K562 (cell line): Measurements from ENCODE around the gene ST7. TPM values are rescaled to one million over a fixed set of nuclear protein-coding genes. Genes with fewer than 3 reads are reported as not detected.
A peak's percentile ranks its signal among the peaks of the same experiment; 100 is the strongest.

Source experiments
- CEBPG ChIP-seq, 3 experiments: fragments of 200-800 bp in 1 of 3; sonication (Bioruptor generic) in 1 of 3; sonication (generic) in 1 of 3; formaldehyde crosslinking in 1 of 3; IDR thresholded peaks in 2 of 3; conservative IDR thresholded peaks in 1 of 3; 2 replicates each; pipeline versions ENCODE4 v1.6.1 to v1.8.0; 2016 to 2022; ENCODE audit warnings: missing compliant biosample characterization in 2 of 3, missing genetic modification characterization in 2 of 3, mild to moderate bottlenecking in 1 of 3, missing genetic modification reagents in 1 of 3
- EHMT2 ChIP-seq: fragments of 450-650 bp; IDR thresholded peaks from 2 replicates; pipeline ENCODE4 v1.6.1; 2018; ENCODE audit warnings: antibody characterized with exemption
- FOXO4 ChIP-seq: fragments of 450-650 bp; formaldehyde crosslinking; IDR thresholded peaks from 2 replicates; pipeline ENCODE4 v1.4.0; 2020; ENCODE audit warnings: mild to moderate bottlenecking, moderate library complexity
- HMGN3 ChIP-seq: IDR thresholded peaks from 2 replicates; pipeline ENCODE4 v1.6.1; 2011; ENCODE audit warnings: borderline replicate concordance, low read depth, mild to moderate bottlenecking, mixed read lengths, low read length; ENCODE audit not compliant: insufficient read length; ENCODE audit errors: extremely low read depth
- MCM7 ChIP-seq, 2 experiments: fragments of 450-650 bp; IDR thresholded peaks; 2 replicates each; pipeline ENCODE4 v1.6.1; 2016 to 2018
- MEF2A ChIP-seq: IDR thresholded peaks from 2 replicates; pipeline ENCODE4 v1.6.1; 2011; ENCODE audit warnings: low read depth, mild to moderate bottlenecking, low read length, moderate library complexity; ENCODE audit not compliant: control insufficient read depth
- POU5F1 ChIP-seq: fragments of 150-350 bp; IDR thresholded peaks from 2 replicates; pipeline ENCODE4 v1.6.1; 2014; ENCODE audit warnings: borderline replicate concordance, low read length, low read depth, mild to moderate bottlenecking; ENCODE audit not compliant: partially characterized antibody
- ZNF592 ChIP-seq: fragments of 450-650 bp; IDR thresholded peaks from 2 replicates; pipeline ENCODE4 v1.6.1; 2017; ENCODE audit warnings: antibody characterized with exemption, mild to moderate bottlenecking
- polyA plus RNA-seq, 8 experiments: library from polyadenylated mRNA; depleted of rRNA in 4 of 8; stranded (reverse) in 5 of 8; unstranded in 3 of 8; fragments of >200 nt; fragmentation: Nextera tagmentation in 2 of 8; fragmentation: Illumina TruSeq in 1 of 8; extraction: Ambion mirVana in 2 of 8; extraction: Trizol in 1 of 8; gene quantifications; 2 replicates each; pipeline versions ENCODE4 v1.2.1 to v1.2.3, GENCODE V29; 2011 to 2014; ENCODE audit warnings: inconsistent platforms in 1 of 8, missing spikeins in 1 of 8
- total RNA-seq, 7 experiments: library from RNA; depleted of rRNA in 6 of 7; stranded (reverse); fragments of >200 nt in 6 of 7; fragmentation: Illumina TruSeq in 2 of 7; extraction: Trizol in 2 of 7; gene quantifications; 2 replicates each; pipeline versions ENCODE4 v1.2.1 to v1.2.3, GENCODE V29; 2011 to 2021; ENCODE audit warnings: low replicate concordance in 1 of 7
- TF ChIP-seq, protein P1 (sequence below): sonication (generic); formaldehyde crosslinking; IDR thresholded peaks from 2 replicates; pipeline ENCODE4 v1.8.0; 2022; ENCODE audit warnings: mild to moderate bottlenecking, missing genetic modification reagents
- TF ChIP-seq, protein P2 (sequence below), 2 experiments: IDR thresholded peaks in 1 of 2; conservative IDR thresholded peaks in 1 of 2; 2 replicates each; pipeline ENCODE4 v1.6.1; 2016; ENCODE audit warnings: low read depth in 2 of 2, mild to moderate bottlenecking in 1 of 2, missing compliant biosample characterization in 1 of 2, missing genetic modification characterization in 1 of 2, moderate library complexity in 1 of 2

Gene ST7
- total and polyA plus RNA-seq, 9 of the 15 experiments (the other 6 are each of a cell fraction or from before 2014, with no cell fraction given): 23.9 to 56.3 (median 36.9) TPM

DNA sequence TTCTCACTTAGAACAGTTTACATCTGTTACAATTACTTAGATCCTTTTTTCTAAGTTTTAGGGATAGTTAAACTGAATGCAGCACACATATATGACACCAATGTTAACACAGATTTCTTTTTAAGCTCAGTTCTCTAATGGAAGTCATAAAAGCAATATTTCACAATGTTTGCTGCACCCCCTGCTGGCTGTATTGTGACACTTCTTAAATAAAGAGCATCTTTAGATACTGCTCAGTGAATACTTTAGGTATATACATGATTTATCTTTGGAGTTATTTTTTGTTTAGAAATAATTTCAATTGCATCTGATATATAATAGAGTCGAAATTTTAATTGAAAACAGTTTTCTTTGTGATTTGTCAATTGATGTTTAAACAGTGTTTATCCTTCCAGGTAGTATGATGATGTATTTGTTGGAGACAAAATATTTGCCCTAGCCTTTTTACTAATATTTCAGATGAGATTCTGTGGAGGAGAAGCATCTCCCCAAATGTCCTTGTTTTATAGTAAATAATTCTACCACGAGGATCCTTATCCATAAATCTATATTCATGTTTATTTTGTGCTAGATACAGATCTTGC, 174.4 kb downstream of the ST7 start (continued):
- no peak for TF ChIP-seq MEF2A
- TF ChIP-seq MCM7 (IDR thresholded peaks at IDR 0.05): no peak
- TF ChIP-seq, protein P1, sequence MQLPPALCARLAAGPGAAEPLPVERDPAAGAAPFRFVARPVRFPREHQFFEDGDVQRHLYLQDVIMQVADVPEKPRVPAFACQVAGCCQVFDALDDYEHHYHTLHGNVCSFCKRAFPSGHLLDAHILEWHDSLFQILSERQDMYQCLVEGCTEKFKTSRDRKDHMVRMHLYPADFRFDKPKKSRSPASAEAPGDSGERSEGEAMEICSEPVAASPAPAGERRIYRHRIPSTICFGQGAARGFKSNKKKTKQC (CRISPR knock-in tag): no peak
- TF ChIP-seq HMGN3: no peak
- 0 out of 2 replicates have a peak, but pooled peaks have one; percentile 13 for TF ChIP-seq CEBPG (CRISPR knock-in tag; IDR thresholded peaks at IDR 0.05)
- peak; percentile 90 to 96 for TF ChIP-seq CEBPG (tag; conservative IDR thresholded peaks at IDR 0.05 in 1 of 2, IDR thresholded peaks at IDR 0.05 in 1 of 2)
- TF ChIP-seq ZNF592: 0 out of 2 replicates have a peak, but pooled peaks have one; percentile 51
- no peak for TF ChIP-seq POU5F1
- no peak for TF ChIP-seq FOXO4 (CRISPR knock-in tag)
- TF ChIP-seq, protein P2, sequence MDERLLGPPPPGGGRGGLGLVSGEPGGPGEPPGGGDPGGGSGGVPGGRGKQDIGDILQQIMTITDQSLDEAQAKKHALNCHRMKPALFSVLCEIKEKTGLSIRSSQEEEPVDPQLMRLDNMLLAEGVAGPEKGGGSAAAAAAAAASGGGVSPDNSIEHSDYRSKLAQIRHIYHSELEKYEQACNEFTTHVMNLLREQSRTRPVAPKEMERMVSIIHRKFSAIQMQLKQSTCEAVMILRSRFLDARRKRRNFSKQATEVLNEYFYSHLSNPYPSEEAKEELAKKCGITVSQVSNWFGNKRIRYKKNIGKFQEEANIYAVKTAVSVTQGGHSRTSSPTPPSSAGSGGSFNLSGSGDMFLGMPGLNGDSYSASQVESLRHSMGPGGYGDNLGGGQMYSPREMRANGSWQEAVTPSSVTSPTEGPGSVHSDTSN (CRISPR knock-in tag; IDR thresholded peaks at IDR 0.05; ENCODE audit: low read depth): no peak
- TF ChIP-seq, protein P2 (tag; conservative IDR thresholded peaks at IDR 0.05; ENCODE audit: low read depth): 0 out of 2 replicates have a peak, but pooled peaks have one; percentile 12
- TF ChIP-seq EHMT2: no peak
